H1 (cell line): ENCODE data around the gene C3AR1. TPM values are rescaled to one million over a fixed set of nuclear protein-coding genes. Genes with fewer than 3 reads are reported as not detected.

ENCODE experiments used
- CTCF ChIA-PET: fragments of 300-600 bp; sonication (Branson Sonifier 250); formaldehyde crosslinking; loops from one replicate; lab custom pipeline; 2021; ENCODE audit not compliant: partially characterized antibody; lab: Charles Lee
- POLR2A ChIA-PET: fragments of 300-600 bp; sonication (Branson Sonifier 250); formaldehyde crosslinking; loops from one replicate; lab custom pipeline; 2021; ENCODE audit warnings: inconsistent platforms; ENCODE audit not compliant: partially characterized antibody; lab: Charles Lee
- DNase-seq, 2 experiments: peaks; one replicate each; pipeline versions ENCODE4 v3.0.0 to v3.0.0-alpha.2; 2010 to 2022; ENCODE audit warnings: low spot score in 2 of 2, low read depth in 1 of 2, mixed read lengths in 1 of 2
- FAIRE-seq: peaks from 2 replicates; lab custom pipeline; 2011; peaks lifted over from hg19 to GRCh38; lab: Jason Lieb, UNC
- H2AFZ ChIP-seq: 2 replicates; pipeline ENCODE4 v1.8.1; 2012; ENCODE audit warnings: low read length, inconsistent platforms
- H2AK5ac ChIP-seq: 2 replicates; pipeline ENCODE4 v1.6.1; 2013; ENCODE audit warnings: low read depth, low read length
- H2BK120ac ChIP-seq: replicated peaks from 2 replicates; pipeline ENCODE3; 2013; ENCODE audit warnings: low read depth, low read length, inconsistent platforms
- H2BK12ac ChIP-seq: 2 replicates; pipeline ENCODE4 v1.6.1; 2013; ENCODE audit warnings: low read depth, low read length
- H2BK15ac ChIP-seq: 2 replicates; pipeline ENCODE4 v1.6.1; 2013; ENCODE audit warnings: low read length
- H2BK20ac ChIP-seq: 2 replicates; pipeline ENCODE4 v1.6.1; 2013; ENCODE audit warnings: low read length
- H2BK5ac ChIP-seq: 2 replicates; pipeline ENCODE4 v1.6.1; 2013; ENCODE audit warnings: low read depth, low read length
- H3K14ac ChIP-seq: 2 replicates; pipeline ENCODE4 v1.6.1; 2013; ENCODE audit warnings: inconsistent platforms; ENCODE audit not compliant: insufficient read length
- H3K18ac ChIP-seq: 2 replicates; pipeline ENCODE4 v1.6.1; 2013; ENCODE audit warnings: low read length; ENCODE audit errors: extremely low read depth
- H3K23ac ChIP-seq: 2 replicates; pipeline ENCODE4 v1.6.1; 2013; ENCODE audit warnings: inconsistent platforms; ENCODE audit not compliant: insufficient read length
- H3K23me2 ChIP-seq: 2 replicates; pipeline ENCODE4 v1.6.1; 2013; ENCODE audit warnings: low read depth, low read length
- H3K27ac ChIP-seq: 2 replicates; pipeline ENCODE4 v1.6.1; 2011; ENCODE audit warnings: low read depth, low read length, inconsistent platforms
- H3K27me3 ChIP-seq, 4 experiments: replicated peaks in 1 of 4; 1 replicate in 1 of 4; 2 replicates in 3 of 4; pipeline versions ENCODE4 v1.6.1 to v1.8.1; 2011 to 2013; ENCODE audit warnings: low read length in 3 of 4, mild to moderate bottlenecking in 3 of 4, inconsistent platforms in 2 of 4, mixed read lengths in 2 of 4, moderate library complexity in 1 of 4; ENCODE audit not compliant: control insufficient read depth in 3 of 4, insufficient read depth in 3 of 4; ENCODE audit errors: extremely low read depth in 1 of 4
- H3K36me3 ChIP-seq, 4 experiments: 2 replicates each; pipeline versions ENCODE4 v1.6.1 to v1.8.1; 2011 to 2013; ENCODE audit warnings: mild to moderate bottlenecking in 4 of 4, low read length in 3 of 4, moderate library complexity in 2 of 4, control low read depth in 1 of 4, inconsistent platforms in 1 of 4; ENCODE audit not compliant: insufficient read depth in 4 of 4, control insufficient read depth in 2 of 4
- H3K4ac ChIP-seq: replicated peaks from 2 replicates; pipeline ENCODE3; 2013; ENCODE audit warnings: low read length, low read depth, mixed read lengths, inconsistent platforms; ENCODE audit not compliant: insufficient read length
- H3K4me1 ChIP-seq, 4 experiments: replicated peaks in 1 of 4; 1 replicate in 1 of 4; 2 replicates in 3 of 4; pipeline versions ENCODE4 v1.6.1 to v1.8.1; 2011 to 2013; ENCODE audit warnings: low read length in 3 of 4, inconsistent platforms in 2 of 4, mixed read lengths in 1 of 4; ENCODE audit not compliant: insufficient read depth in 4 of 4, control insufficient read depth in 3 of 4
- H3K4me2 ChIP-seq, 2 experiments: 2 replicates each; pipeline versions ENCODE4 v1.6.1 to v1.8.1; 2011 to 2013; ENCODE audit warnings: low read depth in 2 of 2, low read length in 2 of 2, control low read depth in 1 of 2, inconsistent platforms in 1 of 2, mild to moderate bottlenecking in 1 of 2; ENCODE audit not compliant: insufficient read depth in 1 of 2
- H3K4me3 ChIP-seq, 4 experiments: fragments of 200-600, 300-600 bp in 1 of 4; sonication (generic), shearing (Covaris generic), sonication (Bioruptor Twin) in 1 of 4; 2 replicates each; pipeline versions ENCODE4 v1.5.1 to v1.8.1; 2011 to 2016; ENCODE audit warnings: low read length in 4 of 4, low read depth in 3 of 4, control low read depth in 2 of 4, inconsistent platforms in 2 of 4, mild to moderate bottlenecking in 2 of 4, mixed read lengths in 1 of 4, moderate library complexity in 1 of 4; ENCODE audit not compliant: insufficient read depth in 2 of 4; ENCODE audit errors: extremely low read depth in 1 of 4
- H3K56ac ChIP-seq: replicated peaks from 2 replicates; pipeline ENCODE3; 2013; ENCODE audit warnings: low read depth, mild to moderate bottlenecking, mixed read lengths, low read length, inconsistent platforms; ENCODE audit not compliant: insufficient read length
- H3K79me1 ChIP-seq: 2 replicates; pipeline ENCODE4 v1.6.1; 2013; ENCODE audit warnings: low read depth, low read length, control low read depth
- H3K79me2 ChIP-seq, 2 experiments: 2 replicates each; pipeline versions ENCODE4 v1.6.1 to v1.8.1; 2012 to 2013; ENCODE audit warnings: low read length in 2 of 2, mild to moderate bottlenecking in 2 of 2, inconsistent platforms in 1 of 2; ENCODE audit not compliant: insufficient read depth in 2 of 2, control insufficient read depth in 1 of 2
- H3K9ac ChIP-seq, 4 experiments: replicated peaks in 1 of 4; 1 replicate in 1 of 4; 2 replicates in 3 of 4; pipeline versions ENCODE4 v1.6.1 to v1.8.1; 2011 to 2013; ENCODE audit warnings: low read depth in 3 of 4, low read length in 3 of 4, control low read depth in 2 of 4, mild to moderate bottlenecking in 2 of 4, moderate library complexity in 2 of 4, inconsistent platforms in 1 of 4; ENCODE audit errors: extremely low read depth in 1 of 4
- H3K9me3 ChIP-seq, 2 experiments: 2 replicates each; pipeline versions ENCODE4 v1.6.1 to v1.8.1; 2012 to 2013; ENCODE audit warnings: mild to moderate bottlenecking in 2 of 2, moderate library complexity in 2 of 2, control low read depth in 1 of 2, inconsistent platforms in 1 of 2, low read depth in 1 of 2, low read length in 1 of 2, mixed read lengths in 1 of 2; ENCODE audit not compliant: insufficient read depth in 2 of 2
- H4K20me1 ChIP-seq, 2 experiments: replicated peaks in 1 of 2; 2 replicates each; pipeline versions ENCODE3 to v1.8.1; 2011 to 2013; ENCODE audit warnings: inconsistent platforms in 2 of 2, low read length in 2 of 2, mild to moderate bottlenecking in 1 of 2; ENCODE audit not compliant: insufficient read depth in 2 of 2, control insufficient read depth in 1 of 2
- H4K5ac ChIP-seq: 2 replicates; pipeline ENCODE4 v1.6.1; 2013; ENCODE audit warnings: low read length, low read depth, mixed read lengths, inconsistent platforms; ENCODE audit not compliant: insufficient read length
- H4K8ac ChIP-seq: 2 replicates; pipeline ENCODE4 v1.8.0; 2013; ENCODE audit warnings: mild to moderate bottlenecking, moderate library complexity, low read length, inconsistent platforms; ENCODE audit not compliant: insufficient read depth; ENCODE audit errors: extremely low read depth
- H4K91ac ChIP-seq: replicated peaks from 2 replicates; pipeline ENCODE3; 2013; ENCODE audit warnings: low read length, mixed read lengths, inconsistent platforms; ENCODE audit not compliant: insufficient read length
- BCL11A ChIP-seq, 2 experiments: IDR thresholded peaks; one replicate each; pipeline ENCODE4 v1.6.1; 2011; ENCODE audit warnings: low read depth in 2 of 2, low read length in 2 of 2, mild to moderate bottlenecking in 2 of 2
- CBX8 ChIP-seq: fragments of 300-800, 300-1000 bp; sonication (generic); IDR thresholded peaks from 2 replicates; pipeline ENCODE4 v1.7.1; 2016; ENCODE audit warnings: low read depth, low read length, borderline replicate concordance
- MAFK ChIP-seq: IDR thresholded peaks from 2 replicates; pipeline ENCODE4 v1.6.1; 2012; ENCODE audit warnings: low read depth, mild to moderate bottlenecking, improper control_type of control experiment, low read length
- POLR2AphosphoS5 ChIP-seq: IDR thresholded peaks from 2 replicates; pipeline ENCODE4 v1.6.1; 2011; ENCODE audit warnings: low read depth, low read length
- RXRA ChIP-seq: IDR thresholded peaks from 2 replicates; pipeline ENCODE4 v1.6.1; 2011; ENCODE audit warnings: low read depth, mild to moderate bottlenecking, low read length, moderate library complexity; ENCODE audit not compliant: insufficient read depth
- SIRT6 ChIP-seq: IDR thresholded peaks from one replicate; pipeline ENCODE4 v1.7.1; 2012; ENCODE audit warnings: low read length, inconsistent platforms
- TCF12 ChIP-seq: IDR thresholded peaks from 2 replicates; pipeline ENCODE4 v1.6.1; 2011; ENCODE audit warnings: low read depth, mild to moderate bottlenecking, low read length
- ZNF274 ChIP-seq: IDR thresholded peaks from 2 replicates; pipeline ENCODE4 v1.7.0; 2012; ENCODE audit warnings: low read length, borderline replicate concordance; ENCODE audit errors: extremely low read depth
- WGBS, 2 experiments: shearing (Covaris generic) in 1 of 2; methylation state at CpG; one replicate each; pipeline versions ENCODE4 v1.1.6 to v1.1.7; 2013 to 2015; ENCODE audit warnings: low lambda C conversion rate in 2 of 2, mixed read lengths in 2 of 2, inconsistent platforms in 1 of 2, low coverage in 1 of 2, missing lambda C conversion rate in 1 of 2; ENCODE audit not compliant: insufficient replicate concordance in 2 of 2, insufficient coverage in 1 of 2, insufficient read length in 1 of 2; ENCODE audit errors: extremely low coverage in 1 of 2, missing lambda C conversion rate in 1 of 2; 5-methylcytosine and 5-hydroxymethylcytosine counted together
- polyA plus RNA-seq, 7 experiments: library from polyadenylated mRNA; depleted of rRNA in 3 of 7; stranded (reverse) in 5 of 7; unstranded in 2 of 7; fragments of >200 nt in 5 of 7; fragments of 200-250 nt in 2 of 7; gene quantifications; 1 replicate in 5 of 7; 2 replicates in 1 of 7; 4 replicates in 1 of 7; pipeline versions ENCODE4 v1.2.1 to v1.2.3, GENCODE V29; 2011 to 2013; ENCODE audit warnings: missing spikeins in 2 of 7, mixed read lengths in 2 of 7
- total RNA-seq: library from RNA; stranded (reverse); fragmentation: NEBNext Ultra II Directional; extraction: Animal tissue kit (Norgen Biotek cat#: 25700); gene quantifications from 2 replicates; pipeline ENCODE4 v1.2.1, GENCODE V29; 2021

Gene C3AR1
- total and polyA plus RNA-seq, 2 of the 8 experiments (the other 6 are each of a cell fraction or from before 2014, with no cell fraction given), result not detected

DNA sequence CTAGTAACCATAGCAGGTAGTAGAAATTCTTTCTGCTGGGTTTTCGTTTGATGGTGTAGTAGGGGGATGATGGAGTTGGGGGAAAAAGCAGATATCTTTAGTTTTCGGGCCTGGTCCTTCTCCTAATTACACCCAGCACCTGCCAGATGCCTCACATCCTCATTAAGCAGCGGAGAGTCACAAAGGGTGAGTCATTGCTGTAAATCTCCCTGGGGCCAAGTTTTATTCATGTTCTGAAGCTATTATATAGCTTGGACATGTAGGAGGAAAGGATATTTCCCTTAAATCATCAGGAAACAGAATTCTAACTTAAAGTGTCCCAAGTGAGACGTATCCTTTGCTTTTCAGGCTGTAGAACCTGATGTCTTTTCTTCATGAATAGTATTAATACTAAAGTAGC is 11.0 kb upstream of the C3AR1 start:
- Histone ChIP-seq H3K56ac (no peak overlapping the region), H3K18ac (no peak overlapping the region), H3K9ac (no peak overlapping the region), H2BK20ac (no peak overlapping the region), H3K14ac (no peak overlapping the region), H3K36me3 (no peaks in the 10 kb centered on the region), H4K8ac (no peak overlapping the region), H2BK12ac (no peak overlapping the region), H3K4ac (no peak overlapping the region), H2AFZ (no peak overlapping the region), H3K4me2 (no peak overlapping the region), H2BK120ac (no peak overlapping the region), H3K9me3 (no peaks in the 10 kb centered on the region), H3K79me2 (no peaks in the 10 kb centered on the region), H2AK5ac (no peak overlapping the region)
- FAIRE-seq, result no peak
- POLR2A ChIA-PET, result interaction anchor here (0.5 kb wide), 1 partner anchor 119 kb away, joined by 3 read pairs; no protein-coding TSS in a partner anchor
- 86% methylated on average over 4 of the region's 4 CpGs; no CpG with 5 or more reads in 1 of the 2 experiments for WGBS, 2 experiments
- TF ChIP-seq MAFK, result no peak
- no peak for TF ChIP-seq POLR2AphosphoS5
- no peak for TF ChIP-seq TCF12
- TF ChIP-seq SIRT6, result no peak
- TF ChIP-seq BCL11A (IDR thresholded peaks at IDR 0.05; ENCODE audit: low read depth in 2 of 2, low read length in 2 of 2), result no peak
- no peak for TF ChIP-seq RXRA
- no peak for TF ChIP-seq ZNF274
- no peak for TF ChIP-seq CBX8
- TF ChIP-seq, all 59 proteins: peak for 0
- Histone ChIP-seq H3K23me2 (no peaks in the 10 kb centered on the region), H3K23ac (no peak overlapping the region), H4K20me1 (no peaks in the 10 kb centered on the region), H3K4me3 (no peak overlapping the region), H3K79me1 (no peaks in the 10 kb centered on the region), H4K91ac (no peak overlapping the region), H3K27me3 (no peaks in the 10 kb centered on the region), H2BK15ac (no peak overlapping the region), H3K4me1 (no peaks in the 10 kb centered on the region), H3K27ac (no peak overlapping the region), H4K5ac (no peak overlapping the region), H2BK5ac (no peak overlapping the region)
- CTCF ChIA-PET, result interaction anchor here (0.9 to 11.1 kb wide), 11 partner anchors 11 to 435 kb away, joined by 3 to 146 read pairs (median 5); no protein-coding TSS in a partner anchor
- no peak for DNase-seq
